GM19467 (cell line): ENCODE data around the gene ATP5PO.
"Not testable (repeated sequence)": the region's sequence is repeated elsewhere in the genome, so short reads cannot be mapped to it uniquely, and the experiment has no call there.

ENCODE experiments used
- ATAC-seq: cut with Tn5 transposase; IDR thresholded peaks from one replicate; pipeline ENCODE4 v1.9.1; 2021; ENCODE audit warnings: mild to moderate bottlenecking, moderate library complexity; ENCODE audit not compliant: unreplicated experiment

Gene ATP5PO

GRCh38 chr21:33872881-33873515, 42.6 kb downstream of the ATP5PO start:
- no peak for ATAC-seq

- no peak for ATAC-seq
Measured at GRCh38 chr21:33871171-33871570, 44.4 kb downstream of the ATP5PO start.

- ATAC-seq = no peak
Measured at GRCh38 chr21:33870768-33871167, 44.8 kb downstream of the ATP5PO start.

DNA sequence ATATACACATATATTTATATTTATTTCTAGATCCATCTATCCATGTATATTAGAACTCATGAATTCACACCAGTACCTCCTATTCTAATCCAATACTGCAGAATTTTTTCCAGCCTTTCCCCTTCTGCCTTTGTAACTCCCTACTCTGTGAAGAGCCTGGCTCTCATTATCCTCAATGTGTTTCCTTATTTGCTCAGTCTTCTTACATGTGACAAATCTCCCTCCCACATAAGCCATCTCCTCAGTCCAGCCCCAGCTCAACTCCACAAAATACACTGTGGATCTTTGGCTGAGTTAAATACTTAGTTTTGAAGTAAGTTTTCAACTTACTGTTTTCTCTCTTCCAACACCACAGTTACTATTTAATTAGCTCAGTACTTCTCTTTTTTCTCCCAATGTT, 45.7 kb downstream of the ATP5PO start:
- no peak for ATAC-seq

GRCh38 chr21:33867868-33868267, 47.7 kb downstream of the ATP5PO start:
- not testable (repeated sequence) for ATAC-seq

DNA sequence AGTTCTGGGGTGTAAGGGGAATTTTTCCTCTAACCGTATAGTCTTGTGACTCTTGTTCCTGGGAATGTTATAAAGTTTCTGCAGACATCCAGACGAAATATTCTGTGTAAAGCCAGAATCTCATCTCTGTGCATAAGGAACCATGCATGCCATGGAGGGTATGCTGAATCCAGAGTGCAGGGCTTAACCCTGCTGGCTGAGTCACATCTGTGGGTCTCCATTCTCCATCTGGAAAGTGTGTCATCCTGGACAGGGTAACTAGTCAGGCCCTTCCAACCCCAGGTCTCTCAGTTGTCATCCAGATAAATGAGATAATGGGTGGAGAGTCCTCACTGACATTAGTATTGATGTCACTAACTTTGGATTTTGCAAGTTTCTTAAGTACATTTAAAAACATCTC, 48.8 kb downstream of the ATP5PO start:
- no peak for ATAC-seq

DNA sequence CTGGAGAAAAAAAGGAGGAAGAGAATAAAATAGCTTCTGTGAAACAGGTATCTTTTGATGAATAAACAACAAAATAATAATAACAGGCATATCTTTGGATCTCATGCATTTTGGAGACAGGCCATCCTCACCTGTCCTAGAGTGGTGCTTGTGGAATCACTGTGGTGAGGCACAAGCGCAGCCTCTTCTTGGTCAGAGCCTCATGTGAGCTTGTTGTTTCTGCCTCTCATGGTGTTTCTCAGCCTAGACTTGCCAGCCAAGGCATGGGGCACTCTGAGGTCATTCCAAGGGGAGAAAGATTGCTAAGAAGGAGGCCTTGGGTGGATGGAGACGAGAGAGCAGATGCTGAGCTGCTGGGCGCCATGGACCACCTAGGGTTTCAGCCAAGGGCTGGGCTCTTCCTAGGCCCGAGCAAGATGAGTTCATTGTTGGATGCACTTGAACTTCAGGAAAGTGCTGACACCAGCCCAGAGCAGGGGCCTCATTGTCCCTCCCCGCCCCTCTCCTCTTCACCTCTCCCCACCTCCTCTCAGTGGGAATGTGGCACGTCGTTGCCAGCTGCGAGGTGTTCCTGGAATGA, 49.5 kb downstream of the ATP5PO start:
- ATAC-seq = no peak

GRCh38 chr21:33865176-33865575, 50.4 kb downstream of the ATP5PO start:
- ATAC-seq = no peak

DNA sequence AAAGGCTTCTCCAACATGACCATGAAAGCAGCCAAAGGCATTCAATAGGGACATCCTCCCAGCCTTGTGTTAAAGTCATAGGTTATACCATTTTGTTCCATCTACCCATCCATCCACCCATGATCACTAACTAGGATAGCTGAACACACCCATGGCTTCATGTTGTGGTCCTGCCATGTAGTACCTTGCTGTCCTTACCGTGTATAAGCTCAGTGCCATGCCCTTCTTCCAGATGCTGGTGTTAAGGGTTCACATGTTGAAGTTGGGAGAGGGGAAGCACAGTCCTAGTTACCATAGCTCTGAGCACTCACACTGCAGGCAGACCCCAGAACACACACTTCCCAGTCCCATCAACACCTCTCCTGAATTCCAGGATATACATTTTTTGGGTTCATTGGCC, 51.5 kb downstream of the ATP5PO start:
- ATAC-seq = no peak

DNA sequence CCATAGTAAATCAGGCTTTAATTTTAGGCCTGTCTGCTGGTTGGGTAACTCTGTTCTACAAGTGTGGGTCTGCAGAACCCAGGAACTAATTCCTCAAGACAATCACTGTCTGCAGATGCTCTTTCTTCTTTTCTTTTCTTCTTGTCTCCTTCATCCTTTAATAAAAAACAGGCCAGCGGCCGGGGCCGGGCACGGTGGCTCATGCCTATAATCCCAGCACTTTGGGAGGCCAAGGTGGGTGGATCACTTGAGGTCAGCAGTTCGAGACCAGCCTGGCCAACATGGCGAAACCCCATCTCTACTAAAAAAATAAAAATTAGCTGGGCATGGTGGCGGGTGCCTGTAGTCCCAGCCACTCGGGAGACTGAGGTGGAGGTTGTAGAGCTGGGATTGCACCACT, 52.4 kb downstream of the ATP5PO start:
- not testable (repeated sequence) for ATAC-seq

DNA sequence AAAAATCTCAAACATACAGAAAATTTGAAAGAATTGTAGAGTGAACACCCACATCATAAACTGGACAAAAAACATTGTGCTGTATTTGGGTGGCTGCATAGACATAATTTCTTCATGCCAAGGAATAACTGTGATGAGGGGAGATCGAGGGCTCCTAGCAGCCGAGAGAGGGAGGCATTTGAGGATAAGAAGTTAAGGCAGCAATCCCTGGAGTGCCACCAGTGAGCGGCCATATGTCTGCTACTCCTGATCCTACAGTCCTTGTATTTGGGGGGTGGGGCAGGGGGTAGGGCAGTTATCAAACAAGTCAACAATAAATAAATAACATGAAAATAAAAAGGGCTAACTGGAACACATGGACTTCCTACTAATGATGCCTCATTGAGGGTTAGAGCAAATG, 54.5 kb downstream of the ATP5PO start:
- ATAC-seq = no peak

DNA sequence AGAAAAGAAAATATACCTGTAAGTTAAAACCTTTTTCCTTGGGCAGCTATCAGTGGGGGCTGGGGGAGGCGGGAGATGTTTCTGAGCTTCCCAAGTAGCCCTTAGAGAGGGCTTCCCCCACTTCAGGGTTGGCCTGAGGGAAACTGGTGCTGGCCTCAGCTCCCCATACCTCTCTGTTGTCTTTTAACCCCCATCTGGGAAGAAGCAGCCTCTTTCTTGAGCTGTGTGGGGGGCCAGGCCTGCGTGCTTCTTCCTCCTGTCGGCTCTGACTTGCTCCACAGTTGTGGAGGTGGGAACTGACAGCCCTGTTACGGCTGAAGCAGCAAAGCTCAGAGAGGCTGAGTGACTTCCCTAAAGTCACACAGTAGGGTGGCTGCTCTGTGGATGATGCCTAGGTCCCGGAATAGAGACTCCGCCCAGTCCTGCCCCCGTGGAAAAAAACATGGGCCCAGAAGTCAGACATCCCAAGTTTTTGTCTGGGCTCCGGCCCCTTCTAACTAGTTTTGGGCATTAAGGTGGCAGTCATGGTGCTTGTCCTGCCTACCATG, 55.2 kb downstream of the ATP5PO start:
- no peak for ATAC-seq

- no peak for ATAC-seq
Measured at GRCh38 chr21:33859373-33860102, 56.1 kb downstream of the ATP5PO start.

DNA sequence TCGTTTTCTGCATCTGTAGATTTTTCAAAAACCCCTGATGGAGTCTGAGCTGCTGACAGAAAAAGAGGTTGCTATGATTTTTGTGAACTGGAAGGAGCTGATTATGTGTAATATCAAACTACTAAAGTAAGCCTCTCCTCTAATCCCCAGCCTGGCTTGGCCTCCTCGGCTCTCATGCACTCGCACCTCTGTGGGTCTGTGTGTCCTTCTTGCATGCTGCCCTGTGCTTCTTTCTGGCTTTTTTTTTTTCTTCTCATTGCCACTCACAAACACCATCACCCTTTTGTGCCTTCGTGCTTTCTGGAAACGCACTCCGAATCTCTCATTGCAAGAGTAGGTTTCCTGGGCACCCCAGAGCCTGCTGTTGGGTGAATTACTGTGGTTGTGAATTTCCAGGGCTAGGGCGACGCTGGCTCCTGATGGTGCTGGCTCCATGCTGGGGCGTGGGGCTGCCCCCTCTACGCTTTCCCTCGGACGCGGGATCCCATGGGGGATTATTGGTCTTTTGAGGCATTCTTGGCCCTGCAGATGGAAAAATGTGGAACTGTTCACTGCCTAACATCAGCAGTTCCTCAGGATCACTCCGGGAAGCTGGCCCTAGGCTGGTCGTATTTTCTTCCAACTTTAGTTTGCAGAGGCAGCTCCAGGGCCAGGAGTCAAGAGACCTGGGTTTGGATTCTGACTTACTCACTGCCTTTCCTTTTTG, 56.8 kb downstream of the ATP5PO start:
- no peak for ATAC-seq

GRCh38 chr21:33857846-33858666, 57.5 kb downstream of the ATP5PO start:
- no peak for ATAC-seq

GRCh38 chr21:33856893-33857527, 58.6 kb downstream of the ATP5PO start:
- ATAC-seq = no peak

DNA sequence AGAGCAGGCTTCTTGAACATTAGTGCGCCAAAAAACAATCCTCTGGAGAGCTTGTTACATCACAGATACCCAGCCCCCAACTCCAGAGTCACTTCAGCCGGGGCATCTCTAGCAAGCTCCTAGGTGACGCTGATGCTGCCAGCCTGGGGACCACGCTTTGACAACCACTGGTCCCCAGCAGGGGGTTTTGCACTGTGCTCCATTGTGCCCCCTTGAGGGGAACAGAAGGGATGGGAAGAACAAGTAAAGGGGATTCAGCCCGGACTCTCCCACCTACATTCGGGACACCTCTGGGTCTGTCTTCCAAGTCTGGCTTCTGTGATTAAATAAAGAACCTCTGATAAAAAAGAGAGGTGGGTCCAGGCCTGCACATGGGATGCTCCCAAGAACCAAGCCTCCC, 60.4 kb downstream of the ATP5PO start:
- ATAC-seq = no peak

GRCh38 chr21:33854604-33855003, 61.0 kb downstream of the ATP5PO start:
- no peak for ATAC-seq
